ENCODE measurements around the gene CDC37L1. TPM values are rescaled to one million over a fixed set of nuclear protein-coding genes. Genes with fewer than 3 reads are reported as not detected.

CDC37L1 gene
- total and polyA plus RNA-seq, 2 experiments from 2014 or later, result 26.9 to 29.6 TPM

- H3K27me3 ChIP-seq (ENCODE audit: insufficient read depth), result no peaks in the 10 kb centered on the region
- H3K9me2 ChIP-seq (ENCODE audit: insufficient read depth), result no peaks in the 10 kb centered on the region
- H2AFZ ChIP-seq, result no peak overlapping the region
- no peaks in the 10 kb centered on the region for H3F3A ChIP-seq (replicated peaks; ENCODE audit: low read depth)
- no peaks in the 10 kb centered on the region for H3K4me1 ChIP-seq (ENCODE audit: insufficient read depth)
- no peaks in the 10 kb centered on the region for H3K36me3 ChIP-seq (ENCODE audit: insufficient read depth)
- Mint-ChIP-seq H3K4me1 (no peaks in the 10 kb centered on the region; the same call in 2 of the 3 replicates), H3K4me3 (no peak overlapping the region), H3K27me3 (ENCODE audit: insufficient read depth, low read depth, poor library complexity) (peaks cover 9% of the 10 kb centered on the region), H3K36me3 (ENCODE audit: low read depth) (0 out of 3 replicates have a peak, but pooled peaks cover 2% of the 10 kb centered on the region), H3K9me3 (no peaks in the 10 kb centered on the region), H3K27ac (no peak overlapping the region)
- ATAC-seq (no peak), DNase-seq (ENCODE audit: low spot score) (no peak)
- no peaks in the 10 kb centered on the region for H4K20me1 ChIP-seq (replicated peaks; ENCODE audit: insufficient read depth)
- no peak overlapping the region for H3K4me2 ChIP-seq
- no peaks in the 10 kb centered on the region for H3K79me2 ChIP-seq (replicated peaks; ENCODE audit: insufficient read depth)
- H3K4me3 ChIP-seq, result no peak overlapping the region
- no peak overlapping the region for H3K27ac ChIP-seq (ENCODE audit: low read depth)
- TF ChIP-seq CREB1 (CRISPR knock-in tag; IDR thresholded peaks at IDR 0.05; ENCODE audit: low read depth), result no peak
- no peak for TF ChIP-seq NANOG (IDR thresholded peaks at IDR 0.05; ENCODE audit: borderline replicate concordance)
- TF ChIP-seq REST (IDR thresholded peaks at IDR 0.05; ENCODE audit: unreplicated experiment), result no peak
- TF ChIP-seq STAT1 (IDR thresholded peaks at IDR 0.05; ENCODE audit: unreplicated experiment), result no peak
- TF ChIP-seq EZH2 (IDR thresholded peaks at IDR 0.05; ENCODE audit: low read depth, unreplicated experiment), result no peak
- no peak for TF ChIP-seq ETS1 (IDR thresholded peaks at IDR 0.05)
- no peak for TF ChIP-seq ZNF331 (CRISPR knock-in tag; IDR thresholded peaks at IDR 0.05; ENCODE audit: low read depth)
- TF ChIP-seq JUNB (IDR thresholded peaks at IDR 0.05; ENCODE audit: unreplicated experiment), result no peak
- TF ChIP-seq ZNF462 (CRISPR knock-in tag; IDR thresholded peaks at IDR 0.05), result no peak
These were observed 75.7 kb downstream of the CDC37L1 start for GRCh38 chr9:4755026-4755609.
